K562 (cell line): ENCODE measurements around the gene CRB2. TPM values are rescaled to one million over a fixed set of nuclear protein-coding genes. Genes with fewer than 3 reads are reported as not detected.

Experiments
- CCNT2 ChIP-seq: IDR thresholded peaks from 2 replicates; pipeline ENCODE4 v1.6.1; 2011; ENCODE audit warnings: borderline replicate concordance, low read depth, mild to moderate bottlenecking, moderate library complexity, mixed read lengths, low read length; ENCODE audit not compliant: insufficient read length; ENCODE audit errors: extremely low read depth
- FOXM1 ChIP-seq, 2 experiments: fragments of 450-650 bp in 1 of 2; sonication (generic) in 1 of 2; formaldehyde crosslinking in 1 of 2; IDR thresholded peaks; 2 replicates each; pipeline versions ENCODE4 v1.6.1 to v1.9.0; 2017 to 2022; ENCODE audit warnings: low read depth in 2 of 2, mild to moderate bottlenecking in 2 of 2, missing genetic modification reagents in 1 of 2, moderate library complexity in 1 of 2
- HNRNPLL ChIP-seq: fragments of 200-400 bp; formaldehyde crosslinking; IDR thresholded peaks from 2 replicates; pipeline ENCODE4 v1.6.1; 2017; ENCODE audit warnings: low read length, low read depth, mild to moderate bottlenecking; ENCODE audit not compliant: poor library complexity, severe bottlenecking
- HNRNPUL1 ChIP-seq: fragments of 200-400 bp; formaldehyde crosslinking; IDR thresholded peaks from 2 replicates; pipeline ENCODE4 v1.6.1; 2017; ENCODE audit warnings: low read length
- KLF6 ChIP-seq: fragments of 250-450 bp; sonication (Bioruptor Pico); IDR thresholded peaks from 2 replicates; pipeline ENCODE4 v1.4.0; 2020; ENCODE audit warnings: mild to moderate bottlenecking, moderate library complexity, borderline replicate concordance
- MBD2 ChIP-seq: sonication (generic); IDR thresholded peaks from 2 replicates; pipeline ENCODE4 v1.6.1; 2016; ENCODE audit warnings: low read depth, borderline replicate concordance
- MED1 ChIP-seq: sonication (generic); formaldehyde crosslinking; IDR thresholded peaks from 2 replicates; pipeline ENCODE4 v1.8.1; 2023; ENCODE audit warnings: missing genetic modification reagents, borderline replicate concordance
- MXI1 ChIP-seq: IDR thresholded peaks from 2 replicates; pipeline ENCODE4 v1.6.1; 2011; ENCODE audit warnings: low read depth, mild to moderate bottlenecking, improper control_type of control experiment, low read length
- NFATC3 ChIP-seq: fragments of 450-650 bp; IDR thresholded peaks from 2 replicates; pipeline ENCODE4 v1.6.1; 2017; ENCODE audit warnings: mild to moderate bottlenecking
- NFXL1 ChIP-seq: fragments of 450-650 bp; formaldehyde crosslinking; IDR thresholded peaks from 2 replicates; pipeline ENCODE4 v1.4.0; 2021; ENCODE audit warnings: mild to moderate bottlenecking
- NR4A1 ChIP-seq, 2 experiments: fragments of 250-450 bp in 1 of 2; fragments of 450-650 bp in 1 of 2; sonication (Bioruptor Pico) in 1 of 2; IDR thresholded peaks; 2 replicates each; pipeline versions ENCODE4 v1.4.0 to v1.6.1; 2016 to 2020; ENCODE audit warnings: mild to moderate bottlenecking in 2 of 2, missing compliant biosample characterization in 1 of 2, missing genetic modification characterization in 1 of 2, moderate library complexity in 1 of 2
- PRPF4 ChIP-seq: fragments of 200-400 bp; formaldehyde crosslinking; IDR thresholded peaks from one replicate; pipeline ENCODE4 v1.6.1; 2017; ENCODE audit warnings: low read length, low read depth, mild to moderate bottlenecking; ENCODE audit not compliant: insufficient read depth, poor library complexity, severe bottlenecking
- ZC3H8 ChIP-seq: fragments of 450-650 bp; IDR thresholded peaks from 2 replicates; pipeline ENCODE4 v1.6.1; 2017
- ZNF436 ChIP-seq: fragments of 250-450, 450-650 bp; sonication (Bioruptor Pico); formaldehyde crosslinking; IDR thresholded peaks from 2 replicates; pipeline ENCODE4 v1.7.0; 2020; ENCODE audit warnings: mild to moderate bottlenecking
- ZNF445 ChIP-seq: fragments of 250-450 bp; sonication (Bioruptor Pico); IDR thresholded peaks from 2 replicates; pipeline ENCODE4 v1.4.0; 2020; ENCODE audit warnings: low read depth, mild to moderate bottlenecking, moderate library complexity
- ZNF76 ChIP-seq: fragments of 250-450 bp; sonication (Bioruptor Pico); IDR thresholded peaks from 2 replicates; pipeline ENCODE4 v1.4.0; 2020; ENCODE audit warnings: mild to moderate bottlenecking, moderate library complexity, borderline replicate concordance
- polyA plus RNA-seq, 8 experiments: library from polyadenylated mRNA; depleted of rRNA in 4 of 8; stranded (reverse) in 5 of 8; unstranded in 3 of 8; fragments of >200 nt; fragmentation: Nextera tagmentation in 2 of 8; fragmentation: Illumina TruSeq in 1 of 8; extraction: Ambion mirVana in 2 of 8; extraction: Trizol in 1 of 8; gene quantifications; 2 replicates each; pipeline versions ENCODE4 v1.2.1 to v1.2.3, GENCODE V29; 2011 to 2014; ENCODE audit warnings: inconsistent platforms in 1 of 8, missing spikeins in 1 of 8
- total RNA-seq, 7 experiments: library from RNA; depleted of rRNA in 6 of 7; stranded (reverse); fragments of >200 nt in 6 of 7; fragmentation: Illumina TruSeq in 2 of 7; extraction: Trizol in 2 of 7; gene quantifications; 2 replicates each; pipeline versions ENCODE4 v1.2.1 to v1.2.3, GENCODE V29; 2011 to 2021; ENCODE audit warnings: low replicate concordance in 1 of 7
- TF ChIP-seq, protein P1 (sequence below): sonication (generic); formaldehyde crosslinking; IDR thresholded peaks from 2 replicates; pipeline ENCODE4 v1.8.0; 2022; ENCODE audit warnings: mild to moderate bottlenecking, missing genetic modification reagents
- TF ChIP-seq, protein P2 (sequence below): sonication (generic); formaldehyde crosslinking; IDR thresholded peaks from 2 replicates; pipeline ENCODE4 v1.8.0; 2022; ENCODE audit warnings: missing genetic modification reagents, mild to moderate bottlenecking, borderline replicate concordance
- TF ChIP-seq, protein P3 (sequence below): IDR thresholded peaks from 2 replicates; pipeline ENCODE4 v1.6.1; 2011; ENCODE audit not compliant: insufficient read length; ENCODE audit errors: extremely low read depth
- TF ChIP-seq, protein P4 (sequence below): sonication (generic); formaldehyde crosslinking; IDR thresholded peaks from 2 replicates; pipeline ENCODE4 v1.4.0; 2020; ENCODE audit warnings: mild to moderate bottlenecking, missing genetic modification reagents
- TF ChIP-seq, protein P5 (sequence below): fragments of 250-450 bp; sonication (Bioruptor Pico); IDR thresholded peaks from 2 replicates; pipeline ENCODE4 v1.8.0; 2022; ENCODE audit warnings: inconsistent platforms

The CRB2 gene
- total and polyA plus RNA-seq, 9 of the 15 experiments (the other 6 are each of a cell fraction or from before 2014, with no cell fraction given), result 0.13 to 1.2 (median 0.25) TPM; not detected in 2

DNA sequence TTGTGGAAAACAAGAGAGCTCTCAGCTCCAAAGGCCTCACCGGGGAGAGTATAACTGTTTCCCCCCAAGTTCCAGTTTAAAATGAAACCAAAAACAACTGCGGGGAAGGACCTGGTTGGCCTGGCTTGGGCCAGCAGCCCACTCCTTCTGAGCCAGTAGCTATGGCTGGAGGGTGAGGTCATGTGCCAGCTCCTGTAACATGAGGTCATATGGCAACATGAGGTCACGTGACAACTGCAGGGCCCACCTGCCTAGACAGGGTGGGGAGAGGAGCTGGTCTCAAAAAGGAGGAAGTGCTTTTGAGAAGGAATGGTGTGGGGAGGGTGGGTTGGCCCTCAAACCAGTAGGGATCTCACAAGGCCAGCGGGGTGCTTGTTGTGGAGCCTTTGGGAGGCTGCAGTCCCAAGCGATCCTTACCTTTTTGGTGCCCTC is 29.3 kb upstream of the CRB2 start (continued):
- TF ChIP-seq PRPF4 (no peak), MXI1 (no peak), NR4A1 (CRISPR knock-in tag; IDR thresholded peaks at IDR 0.05) (no peak), NR4A1 (tag; IDR thresholded peaks at IDR 0.05) (no peak), MBD2 (no peak), HNRNPUL1 (no peak), ZC3H8 (no peak), HNRNPLL (no peak), CCNT2 (no peak), ZNF76 (CRISPR knock-in tag) (0 out of 2 replicates have a peak, but pooled peaks have one; percentile 29), NFATC3 (no peak), FOXM1 (IDR thresholded peaks at IDR 0.05; ENCODE audit: low read depth) (no peak), FOXM1 (CRISPR knock-in tag; IDR thresholded peaks at IDR 0.05; ENCODE audit: low read depth) (no peak), KLF6 (CRISPR knock-in tag) (peak; percentile 59; the same call in 1 of the 2 replicates), ZNF436 (CRISPR knock-in tag) (no peak), MED1 (CRISPR knock-in tag) (no peak), NFXL1 (CRISPR knock-in tag) (no peak), ZNF445 (CRISPR knock-in tag) (no peak)
- TF ChIP-seq, protein P1, sequence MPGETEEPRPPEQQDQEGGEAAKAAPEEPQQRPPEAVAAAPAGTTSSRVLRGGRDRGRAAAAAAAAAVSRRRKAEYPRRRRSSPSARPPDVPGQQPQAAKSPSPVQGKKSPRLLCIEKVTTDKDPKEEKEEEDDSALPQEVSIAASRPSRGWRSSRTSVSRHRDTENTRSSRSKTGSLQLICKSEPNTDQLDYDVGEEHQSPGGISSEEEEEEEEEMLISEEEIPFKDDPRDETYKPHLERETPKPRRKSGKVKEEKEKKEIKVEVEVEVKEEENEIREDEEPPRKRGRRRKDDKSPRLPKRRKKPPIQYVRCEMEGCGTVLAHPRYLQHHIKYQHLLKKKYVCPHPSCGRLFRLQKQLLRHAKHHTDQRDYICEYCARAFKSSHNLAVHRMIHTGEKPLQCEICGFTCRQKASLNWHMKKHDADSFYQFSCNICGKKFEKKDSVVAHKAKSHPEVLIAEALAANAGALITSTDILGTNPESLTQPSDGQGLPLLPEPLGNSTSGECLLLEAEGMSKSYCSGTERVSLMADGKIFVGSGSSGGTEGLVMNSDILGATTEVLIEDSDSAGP (CRISPR knock-in tag), result no peak
- TF ChIP-seq, protein P2, sequence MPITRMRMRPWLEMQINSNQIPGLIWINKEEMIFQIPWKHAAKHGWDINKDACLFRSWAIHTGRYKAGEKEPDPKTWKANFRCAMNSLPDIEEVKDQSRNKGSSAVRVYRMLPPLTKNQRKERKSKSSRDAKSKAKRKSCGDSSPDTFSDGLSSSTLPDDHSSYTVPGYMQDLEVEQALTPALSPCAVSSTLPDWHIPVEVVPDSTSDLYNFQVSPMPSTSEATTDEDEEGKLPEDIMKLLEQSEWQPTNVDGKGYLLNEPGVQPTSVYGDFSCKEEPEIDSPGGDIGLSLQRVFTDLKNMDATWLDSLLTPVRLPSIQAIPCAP (CRISPR knock-in tag), result no peak
- TF ChIP-seq, protein P3, sequence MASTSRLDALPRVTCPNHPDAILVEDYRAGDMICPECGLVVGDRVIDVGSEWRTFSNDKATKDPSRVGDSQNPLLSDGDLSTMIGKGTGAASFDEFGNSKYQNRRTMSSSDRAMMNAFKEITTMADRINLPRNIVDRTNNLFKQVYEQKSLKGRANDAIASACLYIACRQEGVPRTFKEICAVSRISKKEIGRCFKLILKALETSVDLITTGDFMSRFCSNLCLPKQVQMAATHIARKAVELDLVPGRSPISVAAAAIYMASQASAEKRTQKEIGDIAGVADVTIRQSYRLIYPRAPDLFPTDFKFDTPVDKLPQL, result no peak
- TF ChIP-seq, protein P4, sequence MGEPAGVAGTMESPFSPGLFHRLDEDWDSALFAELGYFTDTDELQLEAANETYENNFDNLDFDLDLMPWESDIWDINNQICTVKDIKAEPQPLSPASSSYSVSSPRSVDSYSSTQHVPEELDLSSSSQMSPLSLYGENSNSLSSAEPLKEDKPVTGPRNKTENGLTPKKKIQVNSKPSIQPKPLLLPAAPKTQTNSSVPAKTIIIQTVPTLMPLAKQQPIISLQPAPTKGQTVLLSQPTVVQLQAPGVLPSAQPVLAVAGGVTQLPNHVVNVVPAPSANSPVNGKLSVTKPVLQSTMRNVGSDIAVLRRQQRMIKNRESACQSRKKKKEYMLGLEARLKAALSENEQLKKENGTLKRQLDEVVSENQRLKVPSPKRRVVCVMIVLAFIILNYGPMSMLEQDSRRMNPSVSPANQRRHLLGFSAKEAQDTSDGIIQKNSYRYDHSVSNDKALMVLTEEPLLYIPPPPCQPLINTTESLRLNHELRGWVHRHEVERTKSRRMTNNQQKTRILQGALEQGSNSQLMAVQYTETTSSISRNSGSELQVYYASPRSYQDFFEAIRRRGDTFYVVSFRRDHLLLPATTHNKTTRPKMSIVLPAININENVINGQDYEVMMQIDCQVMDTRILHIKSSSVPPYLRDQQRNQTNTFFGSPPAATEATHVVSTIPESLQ, result no peak
- TF ChIP-seq, protein P5, sequence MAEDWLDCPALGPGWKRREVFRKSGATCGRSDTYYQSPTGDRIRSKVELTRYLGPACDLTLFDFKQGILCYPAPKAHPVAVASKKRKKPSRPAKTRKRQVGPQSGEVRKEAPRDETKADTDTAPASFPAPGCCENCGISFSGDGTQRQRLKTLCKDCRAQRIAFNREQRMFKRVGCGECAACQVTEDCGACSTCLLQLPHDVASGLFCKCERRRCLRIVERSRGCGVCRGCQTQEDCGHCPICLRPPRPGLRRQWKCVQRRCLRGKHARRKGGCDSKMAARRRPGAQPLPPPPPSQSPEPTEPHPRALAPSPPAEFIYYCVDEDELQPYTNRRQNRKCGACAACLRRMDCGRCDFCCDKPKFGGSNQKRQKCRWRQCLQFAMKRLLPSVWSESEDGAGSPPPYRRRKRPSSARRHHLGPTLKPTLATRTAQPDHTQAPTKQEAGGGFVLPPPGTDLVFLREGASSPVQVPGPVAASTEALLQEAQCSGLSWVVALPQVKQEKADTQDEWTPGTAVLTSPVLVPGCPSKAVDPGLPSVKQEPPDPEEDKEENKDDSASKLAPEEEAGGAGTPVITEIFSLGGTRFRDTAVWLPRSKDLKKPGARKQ, result no peak
